GM04503 (cell line): ENCODE results near the gene CAPN11.
"Not testable (repeated sequence)": the region's sequence is repeated elsewhere in the genome, so short reads cannot be mapped to it uniquely, and the experiment has no call there.

Experiments used
- DNase-seq: peaks from one replicate; pipeline ENCODE4 v3.0.0-alpha.2; 2012; ENCODE audit warnings: low read depth

Gene CAPN11

DNA sequence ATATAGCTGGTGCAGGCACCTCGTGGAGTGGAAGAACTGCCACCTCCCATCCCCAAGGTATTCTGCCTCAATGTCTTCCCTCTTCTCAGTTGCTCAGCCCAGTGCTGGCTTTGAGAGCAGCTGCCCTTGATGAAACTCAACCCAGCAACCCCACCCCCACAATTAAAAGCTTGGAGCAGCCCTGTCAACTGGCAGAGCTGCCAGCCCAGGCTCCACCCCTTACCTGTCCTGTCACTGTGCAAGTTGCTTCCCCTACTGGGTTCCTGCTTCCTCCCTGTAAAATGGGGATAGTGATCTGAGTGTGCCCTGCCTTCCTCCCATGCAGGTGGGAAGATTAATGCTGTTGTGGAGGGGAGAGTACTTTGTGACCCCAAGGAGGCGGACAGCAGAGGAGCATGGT is 26.7 kb upstream of the CAPN11 start:
- no peak for DNase-seq

DNA sequence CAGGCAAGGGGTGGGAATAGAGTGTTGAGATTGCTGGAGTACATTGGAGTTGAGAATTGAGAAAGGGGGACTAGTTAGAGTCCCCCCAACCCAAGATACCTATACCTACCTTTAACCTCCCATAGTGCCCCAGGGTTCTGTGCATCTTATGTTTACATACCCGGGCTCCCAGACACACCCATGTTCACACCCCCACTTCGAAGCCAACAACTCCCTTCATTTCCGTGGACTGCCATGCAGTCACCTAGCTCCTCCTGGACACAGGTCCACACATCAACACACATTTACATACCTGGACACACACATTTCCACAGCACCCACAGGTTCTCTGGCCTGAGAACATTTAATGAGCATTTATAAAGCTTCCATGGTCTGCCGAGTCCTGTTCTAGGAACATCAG is 26.1 kb upstream of the CAPN11 start:
- DNase-seq = no peak

DNA sequence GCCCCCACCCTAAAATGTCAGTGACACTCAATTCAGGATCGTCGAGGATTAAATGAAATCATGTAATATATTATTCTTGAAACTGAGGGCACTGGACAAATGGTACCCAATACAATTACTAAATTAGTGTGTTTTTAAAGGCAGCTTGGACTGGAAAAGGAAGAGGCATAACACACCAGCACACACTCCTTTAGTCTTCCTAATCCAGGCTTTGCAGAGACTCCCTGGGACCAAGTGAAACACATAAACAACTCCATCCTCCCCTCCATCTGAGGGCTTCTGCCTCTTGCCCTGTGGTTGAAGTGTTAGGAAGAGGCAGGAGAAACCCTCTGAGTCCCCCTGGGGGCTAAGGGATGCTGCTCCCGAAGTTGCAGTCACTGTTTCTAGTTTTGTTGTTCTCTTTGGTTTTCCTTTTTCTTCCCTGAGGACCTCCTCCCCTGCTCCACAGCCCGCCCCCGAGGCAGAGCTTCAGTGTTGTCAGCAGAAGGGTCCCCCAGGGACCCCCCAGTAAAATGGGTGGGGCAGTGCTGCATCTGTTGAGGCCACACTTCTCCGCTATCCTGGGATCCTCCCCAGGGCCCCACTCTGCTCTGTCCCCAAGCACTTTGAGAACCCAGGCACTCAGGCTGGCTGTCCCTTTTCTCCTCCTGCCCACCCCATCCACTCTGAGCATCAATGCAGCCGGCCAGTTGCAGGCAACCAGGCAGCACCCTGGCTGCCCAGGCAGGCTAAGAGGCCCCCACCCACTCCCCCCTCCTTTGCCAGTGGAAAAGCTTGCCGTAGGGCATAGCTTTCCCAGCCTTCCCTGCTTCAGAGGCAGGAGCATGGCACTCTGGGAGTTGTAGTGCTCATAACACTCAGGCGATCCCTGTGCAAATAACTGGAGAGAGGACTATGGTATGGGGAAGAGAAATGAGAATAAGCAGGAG is 25.4 kb upstream of the CAPN11 start:
- DNase-seq = no peak

DNA sequence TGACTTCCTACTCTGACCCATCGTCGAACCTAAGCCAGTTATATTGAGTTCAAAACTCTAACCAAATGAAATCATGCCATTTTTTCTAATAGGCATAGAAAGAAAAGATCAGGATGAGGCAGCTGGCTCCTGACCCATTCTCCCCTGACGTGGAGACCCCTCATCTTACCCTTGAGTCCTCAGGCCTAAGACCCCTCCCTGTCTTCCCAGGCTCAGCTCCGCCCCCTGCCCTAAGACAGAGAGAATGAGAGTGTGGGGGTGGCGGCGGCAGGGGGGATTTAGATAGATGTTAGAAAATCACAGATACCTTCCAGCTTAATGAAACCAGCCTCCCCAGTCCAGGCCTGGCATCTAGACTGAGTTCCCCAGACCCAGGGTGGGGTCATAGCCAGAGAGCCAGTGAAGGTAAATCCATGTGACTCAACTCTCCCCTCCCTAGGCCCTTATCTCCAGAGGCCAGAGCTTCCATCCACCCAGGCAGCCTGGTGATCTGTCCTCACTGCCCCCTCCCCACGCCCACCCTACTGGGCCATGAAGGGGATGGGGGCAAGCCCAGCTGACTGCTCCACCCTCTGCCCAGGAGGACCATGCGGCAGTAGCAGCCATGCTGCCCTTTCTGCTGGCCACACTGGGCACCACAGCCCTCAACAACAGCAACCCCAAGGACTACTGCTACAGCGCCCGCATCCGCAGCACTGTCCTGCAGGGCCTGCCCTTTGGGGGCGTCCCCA is 24.5 kb upstream of the CAPN11 start:
- DNase-seq = no peak

DNA sequence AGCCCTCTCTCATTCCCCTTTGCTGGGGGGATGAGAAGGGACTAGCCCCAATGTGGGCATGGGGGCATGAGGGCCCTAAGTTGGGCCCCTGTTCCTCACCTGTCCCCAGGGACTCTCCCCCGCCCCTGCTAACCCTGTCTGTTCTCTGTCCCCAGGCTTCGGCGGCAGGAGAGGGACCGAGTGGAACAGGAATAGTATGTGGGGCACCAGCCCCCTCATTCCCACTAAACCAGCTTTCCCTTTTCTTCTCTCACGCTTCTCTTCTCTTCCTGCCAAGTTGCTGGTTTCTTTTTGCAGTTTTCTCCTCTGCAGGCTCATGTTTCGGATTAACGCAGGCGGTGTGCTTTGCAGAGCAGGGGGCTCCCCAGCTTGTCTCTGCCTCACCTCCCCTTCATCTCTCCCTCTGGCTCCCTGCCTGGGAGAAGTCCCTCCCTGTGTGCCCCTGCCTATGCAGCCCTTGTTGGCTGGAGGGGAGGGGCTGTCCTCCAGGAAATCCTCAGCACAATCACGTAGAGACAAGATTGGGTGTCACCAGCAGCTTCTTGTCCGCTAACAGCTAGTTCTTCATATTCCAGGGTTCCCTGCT is 23.4 kb upstream of the CAPN11 start:
- no peak for DNase-seq

DNA sequence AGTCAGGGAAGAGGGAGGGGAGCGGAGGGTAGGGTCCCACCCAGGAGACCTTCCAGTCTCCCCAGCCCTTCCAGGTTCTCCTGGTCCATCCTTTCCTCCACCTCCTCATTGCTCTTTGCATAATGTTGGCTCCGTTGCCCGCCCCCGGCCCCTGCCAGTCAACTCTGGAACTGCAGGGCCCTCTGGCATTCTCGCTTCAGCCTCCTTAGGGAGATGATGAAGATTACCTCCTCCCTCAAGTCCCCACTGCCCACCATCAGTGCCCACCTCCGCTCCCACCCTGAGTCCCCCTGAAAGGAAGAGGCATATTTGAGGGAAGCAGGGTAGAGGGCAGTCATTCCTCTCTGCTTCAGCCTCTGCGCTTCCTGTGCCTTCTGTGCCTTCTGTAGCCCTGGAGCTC is 22.7 kb upstream of the CAPN11 start:
- no peak for DNase-seq

DNA sequence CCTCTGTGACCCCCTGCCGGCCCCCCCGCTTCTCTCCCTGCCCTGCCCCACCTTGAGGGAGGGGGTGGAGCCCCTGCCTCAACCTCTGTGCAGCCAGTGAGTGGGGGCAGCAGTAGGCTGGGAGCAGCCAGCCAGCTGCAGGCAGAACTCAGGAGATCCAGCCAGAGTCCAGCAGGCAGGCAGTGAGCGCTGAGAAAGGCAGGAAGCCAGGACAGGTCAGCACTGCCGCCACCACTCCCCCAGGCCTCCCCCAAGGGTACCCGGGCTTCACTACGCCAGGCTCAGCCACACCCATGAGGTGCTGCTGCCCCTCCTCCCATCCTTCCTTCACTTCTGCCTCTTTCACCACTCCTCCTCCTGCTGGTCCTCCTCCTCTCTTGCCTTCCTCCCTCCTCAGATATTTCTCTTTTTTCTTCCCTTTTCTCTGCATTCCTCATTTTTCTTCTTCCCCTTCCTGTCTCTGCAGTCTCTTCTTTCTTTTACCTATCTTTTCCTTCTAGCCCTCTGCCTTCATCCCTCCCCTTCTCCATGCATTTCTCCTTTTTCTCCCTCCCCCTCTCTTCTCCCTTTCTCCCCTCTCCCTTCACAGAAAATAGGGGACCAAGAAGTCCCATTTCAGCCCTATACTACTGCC is 19.8 kb upstream of the CAPN11 start:
- no peak for DNase-seq

DNA sequence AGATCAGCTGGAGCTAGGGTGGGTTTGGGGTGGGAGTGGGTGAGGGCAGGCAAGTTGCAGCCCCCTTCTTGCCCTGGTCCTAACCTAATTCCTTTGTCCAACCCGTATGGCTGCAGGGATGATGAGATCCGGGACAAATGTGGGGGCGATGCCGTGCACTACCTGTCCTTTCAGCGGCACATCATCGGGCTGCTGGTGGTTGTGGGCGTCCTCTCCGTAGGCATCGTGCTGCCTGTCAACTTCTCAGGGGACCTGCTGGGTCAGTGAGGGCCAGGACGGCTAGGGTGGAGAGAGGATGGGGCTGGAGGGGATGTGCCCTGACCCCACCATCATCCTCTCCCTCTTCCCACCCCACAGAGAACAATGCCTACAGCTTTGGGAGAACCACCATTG is 19.3 kb upstream of the CAPN11 start:
- no peak for DNase-seq

DNA sequence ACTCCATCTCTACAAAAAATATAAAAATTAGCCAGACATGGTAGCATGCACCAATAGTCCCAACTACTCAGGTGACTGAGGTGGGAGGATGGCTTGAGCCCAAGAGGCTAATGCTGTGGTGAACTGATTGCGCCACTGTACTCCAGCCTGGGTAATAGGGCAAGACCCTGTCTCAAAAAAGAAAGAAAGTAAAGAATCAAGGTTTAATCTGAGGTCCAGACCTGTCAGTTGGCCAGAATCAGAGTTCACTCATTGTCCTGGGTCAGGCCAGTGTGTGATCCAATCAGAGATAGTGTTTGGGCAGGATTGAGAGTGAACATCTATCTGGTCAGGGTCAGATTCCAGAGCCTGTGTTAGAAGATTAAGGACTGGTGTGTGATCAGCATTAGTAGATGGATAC is 15.8 kb upstream of the CAPN11 start:
- DNase-seq = no peak

DNA sequence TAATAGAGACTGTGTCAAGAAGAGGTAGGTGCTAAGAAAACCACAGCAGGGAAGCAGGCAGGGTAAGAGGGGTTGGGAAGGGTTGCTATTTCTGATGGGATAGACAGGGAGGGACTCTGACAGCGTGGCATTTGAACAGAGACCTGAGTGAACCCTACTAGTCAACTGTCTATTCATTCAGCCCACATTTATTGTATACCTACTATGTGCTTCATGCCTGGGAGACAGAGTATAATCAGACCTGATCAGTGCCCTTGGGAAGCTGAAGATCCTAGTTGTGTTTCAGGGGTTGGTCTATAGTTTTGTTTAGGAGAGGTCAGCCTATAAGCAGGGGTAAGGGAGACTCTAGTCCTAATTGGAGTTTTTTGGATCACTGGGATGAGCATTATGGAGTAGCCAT is 14.9 kb upstream of the CAPN11 start:
- no peak for DNase-seq

DNA sequence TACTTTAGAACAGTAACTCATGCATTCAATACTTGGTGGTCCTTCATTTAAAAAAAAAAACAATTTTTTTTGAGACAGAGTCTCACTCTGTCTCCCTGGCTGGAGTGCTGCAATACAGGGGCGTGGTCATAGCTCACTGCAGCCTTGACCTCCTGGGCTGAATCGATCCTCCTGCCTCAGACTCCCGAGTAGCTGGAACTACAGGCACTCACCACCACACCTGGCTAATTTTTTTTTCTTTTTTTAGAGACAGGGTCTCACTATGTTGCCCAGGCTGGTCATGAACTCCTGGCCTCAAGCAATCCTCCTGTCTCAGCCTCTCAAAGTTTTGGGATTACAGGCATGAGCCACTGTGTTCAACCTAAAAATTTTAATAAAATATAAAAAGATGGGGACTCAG is 14.1 kb upstream of the CAPN11 start:
- DNase-seq = not testable (repeated sequence)

DNA sequence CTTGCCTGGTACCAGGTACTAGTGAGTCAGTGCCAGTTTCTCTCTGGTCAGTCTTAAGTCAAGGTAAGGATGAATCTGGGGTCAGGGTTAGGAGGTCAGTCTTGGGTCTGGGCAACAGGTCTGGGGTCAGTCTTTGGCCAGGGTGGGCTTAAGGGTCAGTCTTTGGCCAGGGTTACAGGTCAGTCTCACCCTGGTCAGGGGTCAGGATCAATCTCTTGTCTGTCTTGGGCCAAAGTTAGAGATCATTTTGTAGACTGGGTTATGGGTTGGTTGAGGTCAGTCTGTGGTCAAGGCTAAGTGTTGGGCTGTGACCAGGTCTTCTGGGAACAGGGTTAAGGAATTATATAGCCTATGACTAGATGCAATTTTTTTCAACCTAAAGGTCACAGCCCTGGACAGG is 12.8 kb upstream of the CAPN11 start:
- DNase-seq = no peak

DNA sequence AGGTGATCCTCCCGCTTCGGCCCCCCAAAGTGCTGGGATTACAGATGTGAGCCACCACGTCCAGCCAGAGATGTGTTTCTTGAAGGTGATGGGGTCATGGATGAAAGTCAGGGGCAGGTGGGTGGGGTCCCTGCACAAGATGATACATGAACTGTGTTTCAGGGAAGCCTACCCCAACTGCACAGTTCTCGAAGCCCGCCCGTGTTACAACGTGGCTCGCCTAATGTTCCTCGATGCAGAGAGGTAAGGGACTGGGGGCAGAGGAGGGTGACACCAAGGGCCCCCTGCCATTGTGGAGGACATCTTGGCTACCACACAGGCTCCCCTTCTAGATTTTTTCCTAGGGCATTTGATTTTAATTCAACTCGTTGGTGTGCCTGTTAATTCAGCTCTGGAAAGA is 11.9 kb upstream of the CAPN11 start:
- no peak for DNase-seq

DNA sequence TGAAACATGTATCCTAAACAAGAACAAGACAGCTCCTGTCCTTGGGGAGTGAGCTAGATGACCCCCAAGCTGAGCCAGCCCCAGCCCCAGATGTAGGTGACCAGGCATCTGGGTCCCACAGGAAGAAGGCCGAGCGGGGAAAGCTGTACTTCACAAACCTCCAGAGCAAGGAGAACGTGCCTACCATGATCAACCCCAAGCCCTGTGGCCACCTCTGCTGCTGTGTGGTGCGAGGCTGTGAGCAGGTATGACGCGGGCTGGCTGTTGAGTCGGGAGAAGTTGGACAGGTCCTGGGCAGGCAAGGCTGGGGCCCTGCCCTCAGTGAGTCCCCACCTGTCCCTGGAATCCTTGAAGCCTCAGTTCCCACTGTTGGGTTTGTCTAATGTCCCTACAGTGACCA is 11.4 kb upstream of the CAPN11 start:
- no peak for DNase-seq

DNA sequence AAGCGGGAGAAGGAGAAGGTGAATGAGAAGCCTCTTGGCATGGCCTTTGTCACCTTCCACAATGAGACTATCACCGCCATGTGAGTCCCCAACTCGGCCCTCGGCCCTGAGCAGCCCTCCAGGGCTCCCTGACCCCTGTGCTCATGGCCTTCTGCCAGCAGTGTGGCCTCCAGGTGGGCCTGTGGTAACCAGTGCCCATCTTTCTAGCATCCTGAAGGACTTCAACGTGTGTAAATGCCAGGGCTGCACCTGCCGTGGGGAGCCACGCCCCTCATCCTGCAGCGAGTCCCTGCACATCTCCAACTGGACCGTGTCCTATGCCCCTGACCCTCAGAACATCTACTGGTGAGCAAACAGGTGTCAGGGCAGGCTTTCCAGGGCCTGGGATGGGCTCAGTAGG is 10.3 kb upstream of the CAPN11 start:
- no peak for DNase-seq

DNA sequence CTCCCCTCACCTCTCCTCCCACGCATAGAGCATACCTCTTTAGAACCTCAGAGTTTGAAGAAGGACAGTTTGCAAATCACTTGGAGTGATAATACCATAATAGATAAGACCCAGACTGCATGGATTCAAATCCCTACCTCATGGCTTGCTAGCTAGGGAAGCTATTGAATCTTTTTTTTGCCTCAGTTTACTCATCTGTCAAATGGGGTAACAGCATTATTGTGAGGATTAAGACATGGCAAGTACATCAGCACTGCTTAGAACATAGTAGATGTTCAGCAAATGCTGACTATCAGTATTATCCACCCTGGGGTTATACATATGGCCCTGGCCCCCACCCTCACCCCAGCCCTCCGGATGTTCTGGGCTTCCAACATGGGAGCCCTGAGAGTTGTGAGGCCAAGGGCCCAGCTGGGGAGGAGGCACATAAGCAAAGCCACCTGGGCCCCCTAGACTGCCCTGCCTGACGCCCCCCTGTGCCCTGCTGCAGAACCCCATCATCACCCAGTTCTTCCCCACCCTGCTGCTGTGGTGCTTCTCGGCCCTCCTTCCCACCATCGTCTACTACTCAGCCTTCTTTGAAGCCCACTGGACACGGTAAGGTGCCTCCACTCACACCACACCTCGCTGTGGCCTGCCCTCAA is 9.1 kb upstream of the CAPN11 start:
- no peak for DNase-seq

DNA sequence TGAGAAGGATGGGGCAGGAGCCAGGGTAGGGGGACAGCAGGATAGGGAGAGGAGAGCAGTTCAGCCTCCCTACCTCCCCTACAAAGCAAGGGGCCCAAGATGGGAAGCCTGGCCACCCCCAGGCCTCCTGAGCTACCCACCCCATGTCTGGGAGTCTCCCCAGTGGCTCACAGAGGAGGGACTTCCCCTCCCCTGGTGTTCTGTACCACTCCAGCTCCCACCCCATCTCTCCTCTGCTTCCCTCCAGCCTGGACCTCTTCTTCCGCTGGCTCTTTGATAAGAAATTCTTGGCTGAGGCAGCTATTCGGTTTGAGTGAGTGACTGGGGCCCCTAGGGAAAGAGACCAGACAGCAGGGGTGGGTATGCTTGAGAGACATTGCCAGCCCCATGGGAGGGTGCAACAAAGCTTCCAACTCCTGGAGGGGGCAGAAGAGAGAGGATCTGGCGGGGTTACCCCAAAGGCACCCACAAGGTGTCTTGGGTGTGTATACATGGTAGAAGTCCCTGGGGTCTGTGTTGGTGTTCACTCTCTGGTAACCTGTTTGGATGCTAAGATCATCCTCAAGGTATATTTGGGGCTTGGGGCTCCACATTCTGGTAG is 8.2 kb upstream of the CAPN11 start:
- DNase-seq = no peak

DNA sequence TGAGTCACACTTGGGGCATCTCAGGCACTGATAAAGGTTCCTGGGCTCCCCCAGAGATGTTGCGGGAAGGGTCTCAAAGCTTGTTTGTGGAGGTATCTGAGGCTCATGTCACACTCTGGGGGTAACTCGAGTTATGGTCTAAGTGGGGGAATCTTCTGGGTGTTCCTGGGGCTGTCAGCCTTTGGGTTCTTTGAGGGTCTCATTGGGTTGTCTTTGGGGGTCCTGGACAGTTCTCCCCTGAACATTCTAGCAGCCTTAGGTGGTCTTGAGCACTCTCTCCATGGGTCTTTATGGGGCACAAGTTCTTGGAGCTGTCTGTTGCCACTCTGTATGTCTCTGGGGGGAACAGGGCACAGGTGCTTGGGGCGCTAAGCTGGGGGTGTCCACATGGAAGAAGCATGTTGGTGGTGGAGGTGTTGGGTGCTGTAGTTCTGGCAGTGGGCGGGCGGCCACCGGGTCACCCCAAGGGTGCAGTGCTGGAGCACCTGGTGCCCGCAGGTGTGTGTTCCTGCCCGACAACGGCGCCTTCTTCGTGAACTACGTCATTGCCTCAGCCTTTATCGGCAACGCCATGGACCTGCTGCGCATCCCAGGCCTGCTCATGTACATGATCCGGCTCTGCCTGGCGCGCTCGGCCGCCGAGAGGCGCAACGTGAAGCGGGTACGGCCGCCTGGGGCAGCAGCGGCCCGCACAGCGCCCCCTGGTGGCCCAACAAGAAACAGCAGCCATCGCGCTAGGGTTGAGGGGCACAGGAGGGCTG is 7.1 kb upstream of the CAPN11 start:
- DNase-seq = no peak

DNA sequence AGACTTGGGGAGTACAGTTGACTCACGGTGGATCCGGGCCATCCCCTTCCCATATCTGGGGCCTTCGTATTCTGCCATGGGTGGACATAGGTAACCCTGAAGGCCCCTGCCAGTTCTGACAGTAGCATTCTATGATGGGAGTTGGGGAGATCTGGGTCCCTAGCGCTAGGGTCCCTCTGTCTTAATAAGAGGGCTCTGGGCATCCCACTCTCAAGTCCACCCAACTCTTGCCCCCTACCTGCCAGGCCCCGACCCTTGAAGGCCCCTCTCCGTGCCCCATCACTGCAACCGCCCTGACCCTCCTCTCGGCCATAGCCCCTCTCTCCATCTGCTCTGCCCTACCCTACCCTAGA is 6.5 kb upstream of the CAPN11 start:
- DNase-seq = no peak

DNA sequence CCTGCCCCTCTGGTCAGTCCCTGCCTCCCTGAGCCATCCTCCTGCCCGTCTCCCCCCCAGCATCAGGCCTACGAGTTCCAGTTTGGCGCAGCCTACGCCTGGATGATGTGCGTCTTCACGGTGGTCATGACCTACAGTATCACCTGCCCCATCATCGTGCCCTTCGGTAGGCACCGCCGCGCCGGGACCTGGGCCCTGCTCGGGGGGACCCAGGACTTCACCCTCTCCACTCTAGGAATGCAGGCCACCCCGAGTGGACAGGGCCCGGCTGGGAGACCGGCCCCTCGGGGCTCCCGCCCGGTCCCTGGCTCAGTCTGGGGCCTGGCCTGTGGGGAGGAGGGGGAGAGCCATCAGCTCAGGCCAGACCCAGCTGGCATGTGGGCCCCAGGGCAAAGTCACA is 6.1 kb upstream of the CAPN11 start:
- DNase-seq = no peak

DNA sequence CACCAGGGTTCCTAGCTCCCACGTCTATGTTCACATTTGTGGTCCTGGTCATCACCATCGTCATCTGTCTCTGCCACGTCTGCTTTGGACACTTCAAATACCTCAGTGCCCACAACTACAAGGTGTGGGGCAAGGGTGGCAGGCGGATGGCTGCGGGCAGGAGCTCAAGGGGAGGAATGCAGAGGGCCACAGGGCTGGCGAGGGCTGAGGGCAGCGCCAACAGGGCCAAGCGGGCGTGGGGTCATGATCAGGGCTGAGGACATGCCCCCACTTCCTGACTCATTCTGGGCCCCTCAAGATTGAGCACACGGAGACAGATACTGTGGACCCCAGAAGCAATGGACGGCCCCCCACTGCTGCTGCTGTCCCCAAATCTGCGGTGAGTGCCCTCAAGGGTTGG is 4.6 kb upstream of the CAPN11 start:
- no peak for DNase-seq
